H1 (cell line): ENCODE measurements around the gene PPARA. TPM values are rescaled to one million over a fixed set of nuclear protein-coding genes. Genes with fewer than 3 reads are reported as not detected.

Experiments
- CHD7 ChIP-seq: fragments of 300-600 bp; sonication (generic); IDR thresholded peaks from 2 replicates; pipeline ENCODE4 v1.7.1; 2012; ENCODE audit warnings: low read length, moderate library complexity, mild to moderate bottlenecking, inconsistent platforms; ENCODE audit not compliant: insufficient replicate concordance
- HDAC2 ChIP-seq, 2 experiments: fragments of 300-600 bp in 1 of 2; sonication (generic) in 1 of 2; IDR thresholded peaks; 2 replicates each; pipeline ENCODE4 v1.6.1; 2011 to 2012; ENCODE audit warnings: low read depth in 2 of 2, low read length in 2 of 2, mild to moderate bottlenecking in 2 of 2, moderate library complexity in 2 of 2, borderline replicate concordance in 1 of 2, inconsistent platforms in 1 of 2
- JUN ChIP-seq: IDR thresholded peaks from 2 replicates; pipeline ENCODE4 v1.6.1; 2011; ENCODE audit warnings: low read depth, mild to moderate bottlenecking, improper control_type of control experiment, low read length
- KDM1A ChIP-seq: fragments of 200-600, 300-600 bp; sonication (generic); IDR thresholded peaks from 2 replicates; pipeline ENCODE4 v1.7.1; 2016; ENCODE audit warnings: mild to moderate bottlenecking, low read length, borderline replicate concordance
- KDM5A ChIP-seq: fragments of 200-600 bp; IDR thresholded peaks from 2 replicates; pipeline ENCODE4 v1.7.1; 2012; ENCODE audit warnings: mild to moderate bottlenecking, low read length, inconsistent platforms, mixed read lengths
- RBBP5 ChIP-seq: IDR thresholded peaks from 2 replicates; pipeline ENCODE4 v1.7.1; 2012; ENCODE audit warnings: low read depth, mild to moderate bottlenecking, inconsistent platforms, low read length, moderate library complexity, borderline replicate concordance
- SIN3A ChIP-seq, 2 experiments: IDR thresholded peaks in 1 of 2; conservative IDR thresholded peaks in 1 of 2; 2 replicates each; pipeline ENCODE4 v1.6.1; 2011 to 2012; ENCODE audit warnings: low read length in 2 of 2, improper control_type of control experiment in 1 of 2, low read depth in 1 of 2, mild to moderate bottlenecking in 1 of 2
- SUZ12 ChIP-seq: fragments of 200-600 bp; sonication (generic); IDR thresholded peaks from 2 replicates; pipeline ENCODE4 v1.6.1; 2012; ENCODE audit warnings: mild to moderate bottlenecking, inconsistent platforms, low read length, moderate library complexity, mixed read lengths
- polyA plus RNA-seq, 7 experiments: library from polyadenylated mRNA; depleted of rRNA in 3 of 7; stranded (reverse) in 5 of 7; unstranded in 2 of 7; fragments of >200 nt in 5 of 7; fragments of 200-250 nt in 2 of 7; gene quantifications; 1 replicate in 5 of 7; 2 replicates in 1 of 7; 4 replicates in 1 of 7; pipeline versions ENCODE4 v1.2.1 to v1.2.3, GENCODE V29; 2011 to 2013; ENCODE audit warnings: missing spikeins in 2 of 7, mixed read lengths in 2 of 7
- total RNA-seq: library from RNA; stranded (reverse); fragmentation: NEBNext Ultra II Directional; extraction: Animal tissue kit (Norgen Biotek cat#: 25700); gene quantifications from 2 replicates; pipeline ENCODE4 v1.2.1, GENCODE V29; 2021

The PPARA gene
- total and polyA plus RNA-seq, 2 of the 8 experiments (the other 6 are each of a cell fraction or from before 2014, with no cell fraction given): 3.1 to 8.2 TPM

- TF ChIP-seq CHD7 (no peak), KDM5A (no peak), KDM1A (no peak), SIN3A (conservative IDR thresholded peaks at IDR 0.05 in 1 of 2, IDR thresholded peaks at IDR 0.05 in 1 of 2; ENCODE audit: low read depth in 1 of 2, low read length in 2 of 2) (no peak), HDAC2 (IDR thresholded peaks at IDR 0.05; ENCODE audit: borderline replicate concordance in 1 of 2, low read depth in 2 of 2, low read length in 2 of 2) (no peak), SUZ12 (no peak), RBBP5 (no peak), JUN (no peak)
Observed at GRCh38 chr22:46119093-46119728, 31.1 kb upstream of the PPARA start (continued).
